ENCODE results near the gene TNFAIP8. TPM values are rescaled to one million over a fixed set of nuclear protein-coding genes. Genes with fewer than 3 reads are reported as not detected.

TNFAIP8 gene
- total RNA-seq, 1 donor from 2014 or later, result 18.8 TPM

DNA sequence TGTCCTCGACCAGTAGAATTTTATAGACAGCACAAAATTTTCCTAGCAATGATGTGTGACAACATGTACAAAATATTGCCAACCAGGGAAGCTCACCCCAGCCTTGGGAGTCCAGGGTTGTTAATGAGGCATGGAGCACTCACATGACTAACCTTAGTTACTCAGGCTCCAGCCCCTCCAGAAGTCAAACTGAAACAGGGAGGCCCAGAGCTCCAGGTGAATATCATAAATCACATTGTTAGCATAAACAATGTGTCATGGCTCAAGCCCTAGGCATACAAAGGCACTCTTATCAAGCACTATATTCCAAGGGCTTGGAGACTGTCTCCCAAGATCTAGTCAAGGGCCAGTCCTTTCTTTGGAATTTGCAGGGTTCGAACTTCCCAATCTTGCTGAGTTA is 44.4 kb downstream of the TNFAIP8 start:
- Histone ChIP-seq H3K4me1 (ENCODE audit: control insufficient read depth in 3 of 3, insufficient read depth in 3 of 3, low read length in 3 of 3) (no peaks in the 10 kb centered on the region), H3K9me3 (ENCODE audit: control insufficient read depth in 3 of 3, low read length in 3 of 3) (no peaks in the 10 kb centered on the region), H3K4me3 (ENCODE audit: low read length in 3 of 3) (no peak overlapping the region), H3K27ac (ENCODE audit: low read depth, low read length) (no peak overlapping the region), H3K36me3 (ENCODE audit: control insufficient read depth in 3 of 3, insufficient read depth in 3 of 3, low read length in 3 of 3) (no peaks in the 10 kb centered on the region), H3K27me3 (ENCODE audit: control insufficient read depth in 3 of 3, insufficient read depth in 3 of 3, low read length in 3 of 3) (no peaks in the 10 kb centered on the region), H3K9ac (ENCODE audit: low read depth in 1 of 3, low read length in 3 of 3) (no peak overlapping the region)

DNA sequence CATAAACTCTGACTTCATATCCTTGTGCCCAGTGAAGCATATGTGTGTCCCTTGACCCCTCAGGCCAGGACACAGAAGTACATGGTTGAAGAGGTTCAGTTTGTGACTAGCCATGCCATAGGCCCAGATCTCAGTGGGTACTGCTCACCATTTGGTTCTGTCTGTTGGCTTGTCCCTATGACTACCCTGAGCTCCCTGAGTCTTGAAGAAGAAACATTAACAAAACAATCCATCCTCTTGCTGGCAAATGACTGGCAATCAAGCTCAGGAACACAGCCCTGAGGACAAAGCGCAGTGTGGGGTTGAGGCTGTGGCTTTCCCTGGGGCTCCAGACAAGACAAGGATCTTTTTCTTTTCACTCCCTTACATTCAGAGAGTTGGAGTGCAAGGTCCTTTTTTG is 46.3 kb downstream of the TNFAIP8 start:
- Histone ChIP-seq H3K36me3 (ENCODE audit: control insufficient read depth in 3 of 3, insufficient read depth in 3 of 3, low read length in 3 of 3) (no peaks in the 10 kb centered on the region), H3K4me1 (ENCODE audit: control insufficient read depth in 3 of 3, insufficient read depth in 3 of 3, low read length in 3 of 3) (no peaks in the 10 kb centered on the region), H3K27ac (ENCODE audit: low read depth, low read length) (no peak overlapping the region), H3K27me3 (ENCODE audit: control insufficient read depth in 3 of 3, insufficient read depth in 3 of 3, low read length in 3 of 3) (peaks cover 0 to 3% (median 0%) of the 10 kb centered on the region in 3 donors), H3K4me3 (ENCODE audit: low read length in 3 of 3) (no peak overlapping the region), H3K9me3 (ENCODE audit: control insufficient read depth in 3 of 3, low read length in 3 of 3) (no peaks in the 10 kb centered on the region), H3K9ac (ENCODE audit: low read depth in 1 of 3, low read length in 3 of 3) (no peak overlapping the region)

DNA sequence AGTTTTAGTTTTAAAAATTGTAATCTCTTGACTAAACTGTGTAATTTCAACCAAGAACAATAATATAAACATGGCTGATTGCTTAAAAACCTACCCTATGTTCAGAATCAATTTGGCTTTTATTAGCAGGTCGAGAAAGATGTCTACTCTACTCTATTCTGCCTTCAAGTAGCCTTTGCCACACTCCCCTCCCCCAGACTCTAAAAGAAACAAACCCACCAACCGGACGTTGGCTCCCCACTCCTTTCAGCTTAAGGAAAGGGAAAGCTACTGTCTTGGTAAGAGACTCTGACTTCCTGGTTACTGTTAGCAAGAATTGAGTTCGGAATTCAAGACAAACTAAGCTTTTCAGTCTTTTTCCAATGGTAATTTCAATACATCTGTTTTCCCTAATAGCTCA is 46.7 kb downstream of the TNFAIP8 start:
- H3K4me1 ChIP-seq (ENCODE audit: control insufficient read depth in 3 of 3, insufficient read depth in 3 of 3, low read length in 3 of 3), result no peaks in the 10 kb centered on the region
- no peak overlapping the region for H3K9ac ChIP-seq (ENCODE audit: low read depth in 1 of 3, low read length in 3 of 3)
- H3K4me3 ChIP-seq (ENCODE audit: low read length in 3 of 3), result no peak overlapping the region
- H3K9me3 ChIP-seq (ENCODE audit: control insufficient read depth in 3 of 3, low read length in 3 of 3), result no peaks in the 10 kb centered on the region
- peaks cover 0 to 4% (median 0%) of the 10 kb centered on the region in 3 donors for H3K27me3 ChIP-seq (ENCODE audit: control insufficient read depth in 3 of 3, insufficient read depth in 3 of 3, low read length in 3 of 3)
- no peak overlapping the region for H3K27ac ChIP-seq (ENCODE audit: low read depth, low read length)
- H3K36me3 ChIP-seq (ENCODE audit: control insufficient read depth in 3 of 3, insufficient read depth in 3 of 3, low read length in 3 of 3), result no peaks in the 10 kb centered on the region

DNA sequence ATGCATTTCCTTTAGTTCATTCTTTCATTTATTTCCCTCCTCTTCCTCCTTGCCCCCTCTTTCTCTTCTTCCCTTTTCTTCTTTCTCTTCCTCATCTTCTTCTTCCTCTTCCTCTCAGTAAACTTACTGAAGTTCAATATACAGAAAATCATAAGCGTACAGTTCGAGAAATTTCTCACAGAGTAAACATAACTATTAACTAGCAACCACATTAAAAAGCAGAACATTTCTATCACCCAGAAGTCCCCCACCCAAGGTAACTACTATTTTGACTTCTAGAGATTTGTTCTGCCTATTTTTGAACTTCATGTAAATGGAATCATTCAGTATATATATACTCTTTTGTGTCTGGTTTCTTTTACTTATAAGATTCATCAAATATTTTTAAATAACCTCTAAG is 48.2 kb downstream of the TNFAIP8 start:
- peaks cover 0 to 4% (median 0%) of the 10 kb centered on the region in 3 donors for H3K27me3 ChIP-seq (ENCODE audit: control insufficient read depth in 3 of 3, insufficient read depth in 3 of 3, low read length in 3 of 3)
- no peak overlapping the region for H3K4me3 ChIP-seq (ENCODE audit: low read length in 3 of 3)
- H3K36me3 ChIP-seq (ENCODE audit: control insufficient read depth in 3 of 3, insufficient read depth in 3 of 3, low read length in 3 of 3), result no peaks in the 10 kb centered on the region
- no peaks in the 10 kb centered on the region for H3K4me1 ChIP-seq (ENCODE audit: control insufficient read depth in 3 of 3, insufficient read depth in 3 of 3, low read length in 3 of 3)
- no peak overlapping the region for H3K27ac ChIP-seq (ENCODE audit: low read depth, low read length)
- H3K9ac ChIP-seq (ENCODE audit: low read depth in 1 of 3, low read length in 3 of 3), result no peak overlapping the region
- H3K9me3 ChIP-seq (ENCODE audit: control insufficient read depth in 3 of 3, low read length in 3 of 3), result no peaks in the 10 kb centered on the region

DNA sequence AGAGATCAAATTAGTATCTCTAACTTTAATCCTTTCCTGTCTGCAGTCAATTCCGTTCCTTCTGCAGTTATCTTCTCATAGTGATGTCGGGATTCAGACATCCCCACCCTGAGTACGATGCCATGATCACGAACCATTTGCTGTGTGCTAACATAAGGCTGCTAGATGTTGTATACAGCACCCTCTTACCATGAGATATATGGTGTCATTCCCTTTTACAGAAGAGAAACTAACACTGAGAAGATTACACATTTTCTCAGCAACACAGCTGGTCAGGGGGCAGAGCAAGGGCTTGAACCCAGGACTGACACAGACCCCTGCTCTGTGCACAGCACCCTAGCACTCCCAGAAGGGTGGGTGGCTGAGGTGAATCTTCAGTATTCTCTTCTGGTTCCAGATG is 49.6 kb downstream of the TNFAIP8 start:
- Histone ChIP-seq H3K4me3 (ENCODE audit: low read length in 3 of 3) (no peak overlapping the region), H3K9me3 (ENCODE audit: control insufficient read depth in 3 of 3, low read length in 3 of 3) (no peaks in the 10 kb centered on the region), H3K27me3 (ENCODE audit: control insufficient read depth in 3 of 3, insufficient read depth in 3 of 3, low read length in 3 of 3) (peaks cover 0 to 4% (median 0%) of the 10 kb centered on the region in 3 donors), H3K27ac (ENCODE audit: low read depth, low read length) (no peak overlapping the region), H3K9ac (ENCODE audit: low read depth in 1 of 3, low read length in 3 of 3) (no peak overlapping the region), H3K36me3 (ENCODE audit: control insufficient read depth in 3 of 3, insufficient read depth in 3 of 3, low read length in 3 of 3) (no peaks in the 10 kb centered on the region), H3K4me1 (ENCODE audit: control insufficient read depth in 3 of 3, insufficient read depth in 3 of 3, low read length in 3 of 3) (no peaks in the 10 kb centered on the region)

DNA sequence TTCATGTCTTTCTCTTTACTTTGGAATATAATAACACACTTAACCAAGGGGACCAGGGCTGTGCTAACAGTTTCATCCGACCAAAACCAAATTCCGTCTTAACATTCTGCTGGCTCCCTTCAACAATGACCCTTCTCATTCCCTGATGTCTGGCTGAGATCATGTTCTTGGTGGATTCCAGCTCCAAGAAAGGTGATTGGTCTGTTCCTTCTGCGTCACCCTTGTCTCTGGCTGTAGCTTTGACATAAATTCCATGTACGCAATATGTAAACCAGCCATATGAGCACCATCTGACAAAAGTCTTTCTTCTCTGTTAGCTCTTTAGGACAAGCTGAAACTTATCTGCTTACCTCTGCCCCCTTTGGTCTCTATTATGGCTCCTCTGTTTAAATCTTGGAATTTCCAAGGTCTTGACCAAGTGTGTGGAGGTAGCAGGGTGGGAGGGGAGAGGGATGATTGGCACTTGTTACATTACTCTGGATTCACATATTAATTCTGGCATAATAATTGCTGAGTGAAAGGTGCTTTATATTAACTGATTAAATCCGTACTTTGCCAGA is 50.8 kb downstream of the TNFAIP8 start:
- Histone ChIP-seq H3K9ac (ENCODE audit: low read depth in 1 of 3, low read length in 3 of 3) (no peak overlapping the region), H3K36me3 (ENCODE audit: control insufficient read depth in 3 of 3, insufficient read depth in 3 of 3, low read length in 3 of 3) (no peaks in the 10 kb centered on the region), H3K9me3 (ENCODE audit: control insufficient read depth in 3 of 3, low read length in 3 of 3) (no peaks in the 10 kb centered on the region), H3K27me3 (ENCODE audit: control insufficient read depth in 3 of 3, insufficient read depth in 3 of 3, low read length in 3 of 3) (peaks cover 0 to 4% (median 0%) of the 10 kb centered on the region in 3 donors), H3K27ac (ENCODE audit: low read depth, low read length) (no peak overlapping the region), H3K4me3 (ENCODE audit: low read length in 3 of 3) (no peak overlapping the region), H3K4me1 (ENCODE audit: control insufficient read depth in 3 of 3, insufficient read depth in 3 of 3, low read length in 3 of 3) (peaks cover 0 to 1% (median 1%) of the 10 kb centered on the region in 3 donors)

DNA sequence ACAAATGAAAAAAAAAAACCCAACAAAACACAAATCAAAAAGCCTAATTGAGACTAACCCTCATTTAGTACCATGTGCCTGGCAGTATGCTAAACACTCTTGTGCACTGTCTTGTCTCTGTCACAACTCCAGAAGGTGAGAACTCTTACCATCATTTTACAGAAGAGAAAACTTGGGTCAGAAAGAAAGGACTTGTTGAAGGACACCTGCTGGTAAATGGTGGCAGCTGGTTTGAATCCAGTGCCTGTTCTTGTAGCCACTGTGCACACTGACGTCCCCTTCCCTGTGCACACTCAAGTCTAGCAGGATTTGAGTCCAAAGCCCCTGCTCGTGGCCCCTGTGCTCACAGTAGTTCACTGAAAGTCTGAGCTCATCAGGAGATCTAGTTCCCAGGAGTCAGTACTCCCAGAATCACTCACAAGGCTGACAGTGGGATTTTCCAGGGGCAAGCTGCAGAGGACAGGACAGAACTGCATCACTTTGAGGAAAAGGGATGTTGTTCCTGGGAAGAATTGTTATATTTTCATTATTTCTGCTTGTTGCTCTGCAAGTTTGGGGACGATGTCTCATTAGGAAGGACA is 53.5 kb downstream of the TNFAIP8 start:
- H3K4me3 ChIP-seq (ENCODE audit: low read length in 3 of 3), result no peak overlapping the region
- H3K36me3 ChIP-seq (ENCODE audit: control insufficient read depth in 3 of 3, insufficient read depth in 3 of 3, low read length in 3 of 3), result no peaks in the 10 kb centered on the region
- H3K27me3 ChIP-seq (ENCODE audit: control insufficient read depth in 3 of 3, insufficient read depth in 3 of 3, low read length in 3 of 3), result peaks cover 0 to 4% (median 0%) of the 10 kb centered on the region in 3 donors
- no peak overlapping the region for H3K9ac ChIP-seq (ENCODE audit: low read depth in 1 of 3, low read length in 3 of 3)
- H3K9me3 ChIP-seq (ENCODE audit: control insufficient read depth in 3 of 3, low read length in 3 of 3), result no peaks in the 10 kb centered on the region
- H3K4me1 ChIP-seq (ENCODE audit: control insufficient read depth in 3 of 3, insufficient read depth in 3 of 3, low read length in 3 of 3), result peaks cover 0 to 4% (median 3%) of the 10 kb centered on the region in 3 donors
- no peak overlapping the region for H3K27ac ChIP-seq (ENCODE audit: low read depth, low read length)

DNA sequence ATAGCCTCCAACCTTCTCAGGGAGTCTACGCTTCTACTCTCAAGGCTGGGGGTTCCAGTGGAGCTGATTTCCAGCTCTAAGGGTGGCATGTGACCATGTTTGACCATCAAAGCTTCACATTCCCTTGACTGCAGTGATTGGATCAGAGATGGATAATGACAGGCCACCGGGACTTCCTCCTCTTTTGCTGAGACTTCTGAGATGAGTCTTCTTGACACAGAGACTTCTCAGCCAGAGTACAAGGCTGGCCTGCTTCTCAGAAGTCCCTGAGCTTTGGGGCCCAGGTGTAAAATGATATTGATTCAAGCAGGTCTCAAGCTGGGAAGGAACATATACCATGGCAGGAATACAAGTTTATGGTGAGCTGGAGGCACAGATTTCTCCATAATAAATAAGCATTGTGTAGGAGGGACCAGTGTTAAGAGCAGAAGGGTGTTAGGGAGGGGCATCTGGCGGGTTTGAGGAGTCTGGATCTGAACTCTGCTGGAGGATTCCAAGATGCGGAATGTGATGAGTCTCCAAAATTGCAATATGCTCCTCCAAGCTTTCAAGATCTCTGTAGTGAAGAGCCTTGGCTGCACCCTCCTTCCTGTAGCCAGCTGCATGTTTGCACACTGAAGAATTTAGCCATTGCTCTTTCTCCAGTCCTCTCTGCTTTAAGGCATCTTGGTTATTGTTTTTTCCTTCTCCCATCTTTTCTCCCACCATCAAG is 54.8 kb downstream of the TNFAIP8 start:
- Histone ChIP-seq H3K9ac (ENCODE audit: low read depth in 1 of 3, low read length in 3 of 3) (no peak overlapping the region), H3K27ac (ENCODE audit: low read depth, low read length) (no peak overlapping the region), H3K9me3 (ENCODE audit: control insufficient read depth in 3 of 3, low read length in 3 of 3) (no peaks in the 10 kb centered on the region), H3K27me3 (ENCODE audit: control insufficient read depth in 3 of 3, insufficient read depth in 3 of 3, low read length in 3 of 3) (peaks cover 0 to 4% (median 0%) of the 10 kb centered on the region in 3 donors), H3K4me1 (ENCODE audit: control insufficient read depth in 3 of 3, insufficient read depth in 3 of 3, low read length in 3 of 3) (peaks cover 0 to 4% (median 3%) of the 10 kb centered on the region in 3 donors), H3K4me3 (ENCODE audit: low read length in 3 of 3) (no peak overlapping the region), H3K36me3 (ENCODE audit: control insufficient read depth in 3 of 3, insufficient read depth in 3 of 3, low read length in 3 of 3) (no peaks in the 10 kb centered on the region)

DNA sequence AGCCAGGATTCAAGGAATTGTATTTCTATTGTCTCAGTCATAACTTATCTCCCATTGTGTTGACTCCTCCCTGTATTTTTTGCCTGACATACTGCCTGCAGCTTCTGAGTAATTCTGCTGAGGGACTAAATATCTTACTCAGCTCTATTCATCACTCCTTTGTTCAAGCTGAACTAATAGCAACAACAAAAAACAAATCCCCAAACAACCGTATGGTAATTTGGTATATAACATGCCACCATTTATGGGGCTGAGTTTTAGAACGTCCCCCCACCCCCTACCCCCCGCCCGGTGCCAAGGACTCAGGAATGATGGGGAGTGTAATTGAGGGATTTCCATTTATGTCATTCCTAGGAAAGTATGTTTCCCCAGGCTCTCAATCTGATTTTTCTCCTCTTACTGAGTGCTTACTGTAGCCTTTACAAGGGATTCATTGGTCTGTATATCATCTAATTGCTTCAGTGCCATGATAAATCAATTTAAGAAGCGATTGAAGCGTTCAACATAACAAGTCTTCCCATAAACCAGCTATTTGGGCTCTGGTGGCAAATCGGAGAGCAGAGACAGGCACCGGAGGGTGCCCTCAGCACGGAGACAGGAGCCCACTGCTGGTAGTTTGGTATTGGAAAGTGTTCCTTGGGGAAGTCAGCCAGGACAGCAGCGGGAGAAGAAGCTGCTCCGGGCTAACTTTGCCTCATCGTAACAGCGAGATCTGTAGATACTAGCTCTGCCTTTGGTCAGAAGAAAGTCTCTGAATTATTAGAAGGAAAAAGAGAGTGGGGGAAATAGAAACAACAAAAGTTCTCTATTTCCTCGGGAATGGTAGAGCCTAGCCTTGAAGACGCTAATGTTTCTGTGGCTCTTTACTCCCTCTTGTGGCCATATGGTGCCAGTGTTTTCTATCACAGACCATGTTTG is 55.8 kb downstream of the TNFAIP8 start:
- H3K27me3 ChIP-seq (ENCODE audit: control insufficient read depth in 3 of 3, insufficient read depth in 3 of 3, low read length in 3 of 3), result peaks cover 0 to 4% (median 0%) of the 10 kb centered on the region in 3 donors
- peak overlapping the region; percentile 54 to 75 (median 65) for H3K4me3 ChIP-seq (ENCODE audit: low read length in 3 of 3)
- peak overlapping the region; percentile 9 for H3K27ac ChIP-seq (ENCODE audit: low read depth, low read length)
- H3K9me3 ChIP-seq (ENCODE audit: control insufficient read depth in 3 of 3, low read length in 3 of 3), result no peaks in the 10 kb centered on the region
- peaks cover 0 to 4% (median 3%) of the 10 kb centered on the region in 3 donors for H3K4me1 ChIP-seq (ENCODE audit: control insufficient read depth in 3 of 3, insufficient read depth in 3 of 3, low read length in 3 of 3)
- H3K36me3 ChIP-seq (ENCODE audit: control insufficient read depth in 3 of 3, insufficient read depth in 3 of 3, low read length in 3 of 3), result no peaks in the 10 kb centered on the region
- H3K9ac ChIP-seq (ENCODE audit: low read depth in 1 of 3, low read length in 3 of 3), result peak overlapping the region; percentile 55 to 77 (median 59)

Data from skeletal muscle tissue (tissue), 4 donors.